NCI-H524 (cell line): ENCODE measurements around the gene MBTPS1.

Experiments used
- DNase-seq, 2 experiments: peaks; one replicate each; lab custom pipeline; 2025; lab: John Stamatoyannopoulos, UW

MBTPS1 gene

GRCh38 chr16:84004442-84004841 lies 112.3 kb downstream of the MBTPS1 start:
- DNase-seq, result no peak
